ENCODE results near the gene UTP3.

DNA sequence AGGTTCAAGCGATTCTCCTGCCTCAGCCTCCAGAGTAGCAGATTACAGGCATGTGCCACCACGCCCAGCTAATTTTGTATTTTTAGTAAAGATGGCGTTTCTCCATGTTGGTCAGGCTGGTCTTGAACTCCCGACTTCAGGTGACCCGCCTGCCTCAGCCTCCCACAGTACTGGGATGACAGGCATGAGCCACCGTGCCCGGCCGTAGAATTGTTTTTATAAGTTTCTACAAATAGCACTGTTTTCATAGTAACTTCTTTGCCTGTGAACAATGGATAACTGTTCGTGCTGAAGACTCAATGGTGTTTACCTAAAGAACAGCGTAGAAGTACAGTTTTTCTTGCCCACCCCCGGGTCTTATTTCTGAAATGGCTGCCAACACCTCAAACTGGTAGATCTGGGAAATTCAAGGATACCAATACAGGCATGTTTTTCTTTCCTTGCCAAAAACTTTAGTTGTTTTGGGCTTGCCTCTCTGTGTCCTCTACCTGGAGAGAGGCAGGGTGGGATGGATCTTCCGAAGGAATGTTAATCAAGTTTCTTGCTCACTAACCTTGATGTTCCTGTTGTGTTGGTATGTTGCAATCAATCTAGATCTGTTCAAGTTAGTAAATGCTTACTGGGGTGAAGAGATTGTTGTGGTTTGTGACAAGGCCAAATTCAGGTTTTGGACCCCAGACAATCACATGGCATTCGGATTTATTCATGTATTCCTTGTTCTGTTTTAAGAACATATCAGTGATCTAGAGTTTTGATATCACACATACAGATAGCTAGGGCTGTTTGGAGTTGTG, 30.7 kb downstream of the UTP3 start:
- no peak for TF ChIP-seq EZH2 (IDR thresholded peaks at IDR 0.05; ENCODE audit: insufficient read depth, poor library complexity, severe bottlenecking)
- TF ChIP-seq EZH2phosphoT487 (IDR thresholded peaks at IDR 0.05; ENCODE audit: insufficient read depth, low read depth) = no peak
